Measurements from ENCODE around the gene CDSN.
"Not testable (repeated sequence)": the region's sequence is repeated elsewhere in the genome, so short reads cannot be mapped to it uniquely, and the experiment has no call there.

The CDSN gene

GRCh38 chr6:31120151-31120915, at the start of gene CDSN:
CDSN (minus strand) TSS chr6:31120446; CDS start chr6:31120419, 27 bp downstream.
- in situ Hi-C loops (cut with HindIII; ENCODE audit: low sequenced_read_pairs) = no loop called here
- TF ChIP-seq CTCF (IDR thresholded peaks at IDR 0.05; ENCODE audit: low read depth, low read length, missing control alignments) = no peak
- no peak within 1 kb of the TSS for H3K4me3 ChIP-seq (ENCODE audit: low read depth, low read length)
- no peak for DNase-seq (ENCODE audit: low read depth)

- in situ Hi-C loops (cut with HindIII; ENCODE audit: low sequenced_read_pairs) = no loop called here
- H3K4me3 ChIP-seq (ENCODE audit: low read depth, low read length) = no peak overlapping the region
- TF ChIP-seq CTCF (IDR thresholded peaks at IDR 0.05; ENCODE audit: low read depth, low read length, missing control alignments) = no peak
- DNase-seq (ENCODE audit: low read depth) = no peak
Measured at GRCh38 chr6:31169123-31169857, 49.0 kb upstream of the CDSN start.

GRCh38 chr6:31168606-31169005, 48.4 kb upstream of the CDSN start:
- in situ Hi-C loops (cut with HindIII; ENCODE audit: low sequenced_read_pairs) = no loop called here
- DNase-seq (ENCODE audit: low read depth) = no peak
- no peak overlapping the region for H3K4me3 ChIP-seq (ENCODE audit: low read depth, low read length)
- no peak for TF ChIP-seq CTCF (IDR thresholded peaks at IDR 0.05; ENCODE audit: low read depth, low read length, missing control alignments)

GRCh38 chr6:31165986-31166385, 45.7 kb upstream of the CDSN start:
- in situ Hi-C loops (cut with HindIII; ENCODE audit: low sequenced_read_pairs) = no loop called here
- no peak for DNase-seq (ENCODE audit: low read depth)
- no peak for TF ChIP-seq CTCF (IDR thresholded peaks at IDR 0.05; ENCODE audit: low read depth, low read length, missing control alignments)
- H3K4me3 ChIP-seq (ENCODE audit: low read depth, low read length) = no peak overlapping the region

- DNase-seq (ENCODE audit: low read depth); H3K4me3 ChIP-seq (ENCODE audit: low read depth, low read length); in situ Hi-C loops (cut with HindIII; ENCODE audit: low sequenced_read_pairs): not testable (repeated sequence)
Measured at GRCh38 chr6:31165064-31165832, 45.0 kb upstream of the CDSN start.

GRCh38 chr6:31164475-31165063, 44.3 kb upstream of the CDSN start:
- in situ Hi-C loops (cut with HindIII; ENCODE audit: low sequenced_read_pairs); DNase-seq (ENCODE audit: low read depth): not testable (repeated sequence)

GRCh38 chr6:31163922-31164321, 43.7 kb upstream of the CDSN start:
- no peak overlapping the region for H3K4me3 ChIP-seq (ENCODE audit: low read depth, low read length)
- in situ Hi-C loops (cut with HindIII; ENCODE audit: low sequenced_read_pairs) = no loop called here
- no peak for TF ChIP-seq CTCF (IDR thresholded peaks at IDR 0.05; ENCODE audit: low read depth, low read length, missing control alignments)
- DNase-seq (ENCODE audit: low read depth) = no peak

More at GRCh38 chr6:31164475-31165063, 44.3 kb upstream of the CDSN start:
- H3K4me3 ChIP-seq (ENCODE audit: low read depth, low read length) = not testable (repeated sequence)

Measured in astrocyte of the cerebellum (primary cell).